Measurements from ENCODE around the gene STIMATE.

- TF ChIP-seq CTCF (IDR thresholded peaks at IDR 0.05; ENCODE audit: low read depth, low read length, missing input control) (peak; percentile 3), REST (IDR thresholded peaks at IDR 0.05) (no peak), YY1 (IDR thresholded peaks at IDR 0.05) (peak; percentile 9), ZBTB33 (IDR thresholded peaks at IDR 0.05) (no peak), JUND (IDR thresholded peaks at IDR 0.05) (no peak)
Observed at GRCh38 chr3:52892625-52893311, 4.6 kb downstream of the STIMATE start.
